Calu3 (cell line): ENCODE data around the gene PLEKHG3. TPM values are rescaled to one million over a fixed set of nuclear protein-coding genes. Genes with fewer than 3 reads are reported as not detected.

Experiments used
- BruUV-seq: library from RNA; stranded (reverse); fragments of 400-500 nt; replicated peaks from 2 replicates; lab custom pipeline; 2021; lab: Mats Ljungman, UMichigan
- CTCF ChIA-PET: fragments of 300-600 bp; sonication (Branson Sonifier 250); formaldehyde crosslinking; loops from one replicate; lab custom pipeline; 2022; ENCODE audit warnings: antibody characterized with exemption; lab: Charles Lee
- DNase-seq: peaks from one replicate; pipeline ENCODE4 v3.0.0; 2022
- H3K27ac Mint-ChIP-seq: one replicate; pipeline ENCODE4 v1.8.0; 2022; ENCODE audit warnings: mixed read lengths; ENCODE audit not compliant: unreplicated experiment
- H3K27me3 Mint-ChIP-seq: one replicate; pipeline ENCODE4 v1.8.0; 2022; ENCODE audit warnings: mixed read lengths; ENCODE audit not compliant: unreplicated experiment
- H3K36me3 Mint-ChIP-seq: one replicate; pipeline ENCODE4 v1.8.0; 2022; ENCODE audit warnings: mild to moderate bottlenecking, moderate library complexity, mixed read lengths; ENCODE audit not compliant: insufficient read depth, unreplicated experiment
- H3K4me1 Mint-ChIP-seq: one replicate; pipeline ENCODE4 v1.8.0; 2022; ENCODE audit warnings: mild to moderate bottlenecking, low read depth, mixed read lengths; ENCODE audit not compliant: unreplicated experiment
- H3K4me3 Mint-ChIP-seq: one replicate; pipeline ENCODE4 v1.8.0; 2022; ENCODE audit warnings: mild to moderate bottlenecking, low read depth, moderate library complexity, mixed read lengths; ENCODE audit not compliant: unreplicated experiment
- H3K9me3 Mint-ChIP-seq: one replicate; pipeline ENCODE4 v1.8.0; 2022; ENCODE audit warnings: low read depth, mixed read lengths; ENCODE audit not compliant: unreplicated experiment
- CTCF ChIP-seq: fragments of 200-600 bp; IDR thresholded peaks from one replicate; pipeline ENCODE4 v1.8.0; 2022; ENCODE audit warnings: antibody characterized with exemption; ENCODE audit not compliant: unreplicated experiment
- intact Hi-C: fragments of 100-400 bp; cut with micrococcal nuclease; formaldehyde crosslinking; loops from one replicate; pipeline ENCODE4 v1.10.0; 2022; ENCODE audit not compliant: unreplicated experiment
- total RNA-seq: library from RNA; stranded (reverse); gene quantifications from 2 replicates; pipeline ENCODE4 v1.2.3, GENCODE V29; 2022

PLEKHG3 gene
- total RNA-seq, 1 experiment from 2014 or later = 39.0 TPM

GRCh38 chr14:64680013-64680713 lies 24.1 kb upstream of the PLEKHG3 start:
- intact Hi-C loops = no loop called here
- no peak for TF ChIP-seq CTCF
- no peaks in the 10 kb centered on the region for H3K36me3 Mint-ChIP-seq
- no TSS peak for BruUV-seq
- H3K4me1 Mint-ChIP-seq = no peaks in the 10 kb centered on the region
- no peak for DNase-seq
- H3K27ac Mint-ChIP-seq = no peak overlapping the region
- H3K27me3 Mint-ChIP-seq = no peaks in the 10 kb centered on the region
- H3K9me3 Mint-ChIP-seq = no peaks in the 10 kb centered on the region
- CTCF ChIA-PET = interaction anchor here (1.0 kb wide), 1 partner anchor 46 kb away, joined by 3 read pairs; no protein-coding TSS in a partner anchor
- no peak overlapping the region for H3K4me3 Mint-ChIP-seq

GRCh38 chr14:64680714-64681065 lies 23.5 kb upstream of the PLEKHG3 start:
- no peaks in the 10 kb centered on the region for H3K27me3 Mint-ChIP-seq
- no peak overlapping the region for H3K27ac Mint-ChIP-seq
- BruUV-seq = no TSS peak
- H3K4me3 Mint-ChIP-seq = no peak overlapping the region
- no peak for TF ChIP-seq CTCF
- DNase-seq = no peak
- no peaks in the 10 kb centered on the region for H3K4me1 Mint-ChIP-seq
- intact Hi-C loops = no loop called here
- CTCF ChIA-PET = interaction anchor here (0.7 to 1.0 kb wide), 2 partner anchors 46 to 149 kb away, joined by 3 to 5 read pairs; no protein-coding TSS in a partner anchor
- no peaks in the 10 kb centered on the region for H3K9me3 Mint-ChIP-seq
- no peaks in the 10 kb centered on the region for H3K36me3 Mint-ChIP-seq

GRCh38 chr14:64681796-64682710 lies 22.2 kb upstream of the PLEKHG3 start:
- Mint-ChIP-seq H3K36me3 (no peaks in the 10 kb centered on the region), H3K9me3 (no peaks in the 10 kb centered on the region), H3K27ac (no peak overlapping the region), H3K27me3 (no peaks in the 10 kb centered on the region), H3K4me3 (no peak overlapping the region), H3K4me1 (no peaks in the 10 kb centered on the region)
- DNase-seq = no peak
- CTCF ChIA-PET = no interaction called here
- intact Hi-C loops = no loop called here
- BruUV-seq = no TSS peak
- TF ChIP-seq CTCF = no peak

- no peak overlapping the region for H3K4me3 Mint-ChIP-seq
- intact Hi-C loops = no loop called here
- no peaks in the 10 kb centered on the region for H3K4me1 Mint-ChIP-seq
- no TSS peak for BruUV-seq
- CTCF ChIA-PET = no interaction called here
- no peak overlapping the region for H3K27ac Mint-ChIP-seq
- TF ChIP-seq CTCF = no peak
- H3K36me3 Mint-ChIP-seq = no peaks in the 10 kb centered on the region
- no peaks in the 10 kb centered on the region for H3K9me3 Mint-ChIP-seq
- DNase-seq = no peak
- H3K27me3 Mint-ChIP-seq = no peaks in the 10 kb centered on the region
Observed at GRCh38 chr14:64682843-64683242, 21.4 kb upstream of the PLEKHG3 start.
